Keratinocyte (primary cell): ENCODE results near the gene SPON1. TPM values are rescaled to one million over a fixed set of nuclear protein-coding genes. Genes with fewer than 3 reads are reported as not detected.

Experiments used
- DNase-seq: peaks from one replicate; pipeline ENCODE4 v3.0.0-alpha.2; 2011; ENCODE audit warnings: low read depth, missing footprints, low spot score
- FAIRE-seq: peaks from 2 replicates; lab custom pipeline; 2011; peaks lifted over from hg19 to GRCh38; lab: Jason Lieb, UNC
- H2AFZ ChIP-seq: 2 replicates; pipeline ENCODE4 v1.6.0; 2012; ENCODE audit warnings: low read length, control low read depth, inconsistent platforms; ENCODE audit not compliant: control insufficient read depth
- H3K27ac ChIP-seq: 2 replicates; pipeline ENCODE4 v1.5.1; 2011; ENCODE audit warnings: low read length; ENCODE audit not compliant: control insufficient read depth, insufficient read depth
- H3K27me3 ChIP-seq: 3 replicates; pipeline ENCODE4 v1.6.0; 2011; ENCODE audit warnings: low read length; ENCODE audit not compliant: control insufficient read depth, insufficient read depth; ENCODE audit errors: extremely low read depth
- H3K36me3 ChIP-seq, 2 experiments: 2 replicates in 1 of 2; 3 replicates in 1 of 2; pipeline ENCODE4 v1.5.1; 2011; ENCODE audit warnings: low read length in 2 of 2, mild to moderate bottlenecking in 1 of 2; ENCODE audit not compliant: control insufficient read depth in 2 of 2, insufficient read depth in 2 of 2; ENCODE audit errors: extremely low read depth in 1 of 2
- H3K4me1 ChIP-seq: 3 replicates; pipeline ENCODE4 v1.5.1; 2011; ENCODE audit warnings: low read length; ENCODE audit not compliant: control insufficient read depth, insufficient read depth; ENCODE audit errors: extremely low read depth
- H3K4me2 ChIP-seq: 3 replicates; pipeline ENCODE4 v1.6.0; 2011; ENCODE audit warnings: low read depth, low read length; ENCODE audit not compliant: control insufficient read depth, insufficient read depth; ENCODE audit errors: extremely low read depth
- H3K4me3 ChIP-seq, 3 experiments: fragments of 200-600 bp in 1 of 3; sonication (generic) in 1 of 3; 2 replicates in 2 of 3; 3 replicates in 1 of 3; pipeline ENCODE4 v1.5.1; 2011 to 2016; ENCODE audit warnings: low read length in 3 of 3, mild to moderate bottlenecking in 3 of 3, control low read depth in 2 of 3, inconsistent platforms in 1 of 3, low read depth in 1 of 3, mixed read lengths in 1 of 3, mixed run types in 1 of 3, moderate library complexity in 1 of 3; ENCODE audit not compliant: control insufficient read depth in 2 of 3, insufficient read depth in 2 of 3; ENCODE audit errors: extremely low read depth in 1 of 3
- H3K79me2 ChIP-seq: 2 replicates; pipeline ENCODE4 v1.6.0; 2012; ENCODE audit warnings: low read length; ENCODE audit not compliant: control insufficient read depth, insufficient read depth
- H3K9ac ChIP-seq: 3 replicates; pipeline ENCODE4 v1.6.0; 2011; ENCODE audit warnings: low read length; ENCODE audit not compliant: control insufficient read depth, insufficient read depth; ENCODE audit errors: extremely low read depth
- H3K9me1 ChIP-seq: 3 replicates; pipeline ENCODE4 v1.6.0; 2011; ENCODE audit warnings: low read length; ENCODE audit not compliant: control insufficient read depth, insufficient read depth; ENCODE audit errors: extremely low read depth
- H3K9me3 ChIP-seq: 2 replicates; pipeline ENCODE4 v1.5.1; 2012; ENCODE audit warnings: low read depth, low read length; ENCODE audit not compliant: control insufficient read depth
- H4K20me1 ChIP-seq: 3 replicates; pipeline ENCODE4 v1.6.0; 2011; ENCODE audit warnings: low read length; ENCODE audit not compliant: control insufficient read depth, insufficient read depth; ENCODE audit errors: extremely low read depth
- CTCF ChIP-seq, 3 experiments: IDR thresholded peaks in 1 of 3; conservative IDR thresholded peaks in 1 of 3; optimal IDR thresholded peaks in 1 of 3; 2 replicates in 2 of 3; 3 replicates in 1 of 3; pipeline versions ENCODE3 to v1.5.1; 2011; ENCODE audit warnings: low read length in 3 of 3, mild to moderate bottlenecking in 3 of 3, moderate library complexity in 2 of 3, control low read depth in 1 of 3, inconsistent platforms in 1 of 3; ENCODE audit not compliant: insufficient read depth in 2 of 3; ENCODE audit errors: extremely low read depth in 1 of 3
- EZH2 ChIP-seq: IDR thresholded peaks from one replicate; pipeline ENCODE4 v1.6.1; 2012; ENCODE audit warnings: inconsistent platforms, mild to moderate bottlenecking, low read length, moderate library complexity
- dilution Hi-C: fragments of 300-500 bp; cut with MboI; formaldehyde crosslinking; loops from one replicate; pipeline ENCODE4 v1.7.0; 2020; ENCODE audit warnings: low sequenced_read_pairs; ENCODE audit not compliant: extremely low pct_ligation_motif_present
- polyA plus RNA-seq, 5 experiments: library from polyadenylated mRNA; depleted of rRNA in 3 of 5; stranded (reverse) in 3 of 5; stranded (forward) in 1 of 5; unstranded in 1 of 5; fragments of >200 nt; gene quantifications; 1 replicate in 1 of 5; 2 replicates in 3 of 5; 3 replicates in 1 of 5; pipeline versions ENCODE4 v1.2.1 to v1.2.3, GENCODE V29; 2011 to 2012; ENCODE audit warnings: missing spikeins in 2 of 5, low read depth in 1 of 5, low replicate concordance in 1 of 5

The SPON1 gene
- polyA plus RNA-seq, 1 donor (not counting 4 experiments of a cell fraction or from before 2014, with no cell fraction given): not detected

DNA sequence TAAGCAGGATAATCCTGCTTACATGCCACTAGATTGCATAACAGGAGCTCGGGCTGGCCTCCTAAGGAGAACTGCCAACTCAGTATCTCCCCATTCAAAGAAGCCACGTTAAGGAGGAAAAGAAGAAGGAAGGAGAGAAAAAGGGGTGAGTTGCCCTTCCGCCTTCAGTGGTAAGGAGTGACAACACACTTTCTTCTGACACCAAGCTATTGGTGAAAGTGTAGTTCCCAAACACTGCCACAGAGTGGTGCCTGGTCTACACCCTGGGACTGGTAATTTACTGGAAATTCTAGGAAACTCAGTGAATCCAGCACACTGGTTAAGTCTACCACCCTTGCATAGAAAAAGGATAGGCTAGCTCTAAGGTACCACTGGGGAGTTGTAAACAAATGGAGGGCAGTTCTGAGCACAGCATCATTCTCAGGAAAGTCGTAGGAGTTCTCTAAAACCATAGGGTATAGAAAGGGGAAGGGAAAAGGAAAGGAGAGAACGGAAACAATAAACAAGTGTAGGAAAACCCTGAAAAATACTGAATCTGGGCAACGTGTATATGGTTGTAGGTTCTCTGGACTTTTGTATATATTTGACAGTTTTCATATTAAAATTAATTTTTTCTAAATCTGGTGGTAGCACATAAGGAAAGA, 338.3 kb downstream of the SPON1 start:
- H3K79me2 ChIP-seq: peaks cover 95% of the 10 kb centered on the region
- no peak overlapping the region for H3K27ac ChIP-seq
- peaks cover 3% of the 10 kb centered on the region for H4K20me1 ChIP-seq
- no peak overlapping the region for H3K4me3 ChIP-seq
- FAIRE-seq (peak; percentile 87), DNase-seq (no peak)
- H2AFZ ChIP-seq: no peak overlapping the region
- H3K4me1 ChIP-seq: peaks cover 15% of the 10 kb centered on the region
- peaks cover 2% of the 10 kb centered on the region for H3K9me1 ChIP-seq
- dilution Hi-C loops: no loop called here
- H3K9ac ChIP-seq: peak overlapping the region; percentile 31
- H3K36me3 ChIP-seq: no peaks in the 10 kb centered on the region
- no peak for TF ChIP-seq EZH2
- TF ChIP-seq CTCF (optimal IDR thresholded peaks at IDR 0.05 in 1 of 3, IDR thresholded peaks at IDR 0.05 in 1 of 3, conservative IDR thresholded peaks at IDR 0.05 in 1 of 3; ENCODE audit: extremely low read depth in 1 of 3, insufficient read depth in 2 of 3, low read length in 3 of 3): peak; percentile 72 to 95 (median 87)
- H3K9me3 ChIP-seq: no peaks in the 10 kb centered on the region
- no peaks in the 10 kb centered on the region for H3K27me3 ChIP-seq
- peak overlapping the region; percentile 38 for H3K4me2 ChIP-seq

DNA sequence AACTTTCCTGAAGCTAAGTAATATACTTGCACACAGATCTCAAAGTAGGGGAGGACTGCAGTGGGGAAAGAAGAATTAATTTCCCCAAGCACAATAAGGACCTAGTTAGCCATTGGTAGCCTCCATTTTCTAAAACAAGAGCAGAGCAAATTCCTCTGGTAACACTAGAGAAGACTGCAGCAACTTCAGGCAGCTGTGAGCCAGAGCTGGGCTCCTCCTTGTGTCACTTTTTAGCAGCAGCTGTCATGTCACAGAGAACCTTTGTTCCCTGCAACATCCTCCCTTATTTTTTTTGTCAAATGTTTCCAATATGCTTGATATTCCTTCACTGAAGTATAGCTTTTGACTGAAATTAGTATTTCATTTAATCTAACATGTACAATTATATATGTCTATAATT, 342.1 kb downstream of the SPON1 start:
- no peak for TF ChIP-seq CTCF (optimal IDR thresholded peaks at IDR 0.05 in 1 of 3, IDR thresholded peaks at IDR 0.05 in 1 of 3, conservative IDR thresholded peaks at IDR 0.05 in 1 of 3; ENCODE audit: extremely low read depth in 1 of 3, insufficient read depth in 2 of 3, low read length in 3 of 3)
- TF ChIP-seq EZH2: no peak
- Histone ChIP-seq H3K9me1 (peaks cover 7% of the 10 kb centered on the region), H4K20me1 (peaks cover 4% of the 10 kb centered on the region)

More for the DNA sequence above, 342.1 kb downstream of the SPON1 start:
- DNase-seq (no peak), FAIRE-seq (no peak)
- no peaks in the 10 kb centered on the region for H3K27me3 ChIP-seq
- dilution Hi-C loops: no loop called here
- no peak overlapping the region for H3K9ac ChIP-seq
- no peak overlapping the region for H3K4me3 ChIP-seq
- H3K79me2 ChIP-seq: peaks cover 98% of the 10 kb centered on the region
- H3K36me3 ChIP-seq: no peaks in the 10 kb centered on the region
- H3K4me1 ChIP-seq: peaks cover 29% of the 10 kb centered on the region
- H2AFZ ChIP-seq: no peak overlapping the region
- H3K9me3 ChIP-seq: no peaks in the 10 kb centered on the region
- no peak overlapping the region for H3K4me2 ChIP-seq
- H3K27ac ChIP-seq: no peak overlapping the region
